ENCODE results near the gene SMIM44.

DNA sequence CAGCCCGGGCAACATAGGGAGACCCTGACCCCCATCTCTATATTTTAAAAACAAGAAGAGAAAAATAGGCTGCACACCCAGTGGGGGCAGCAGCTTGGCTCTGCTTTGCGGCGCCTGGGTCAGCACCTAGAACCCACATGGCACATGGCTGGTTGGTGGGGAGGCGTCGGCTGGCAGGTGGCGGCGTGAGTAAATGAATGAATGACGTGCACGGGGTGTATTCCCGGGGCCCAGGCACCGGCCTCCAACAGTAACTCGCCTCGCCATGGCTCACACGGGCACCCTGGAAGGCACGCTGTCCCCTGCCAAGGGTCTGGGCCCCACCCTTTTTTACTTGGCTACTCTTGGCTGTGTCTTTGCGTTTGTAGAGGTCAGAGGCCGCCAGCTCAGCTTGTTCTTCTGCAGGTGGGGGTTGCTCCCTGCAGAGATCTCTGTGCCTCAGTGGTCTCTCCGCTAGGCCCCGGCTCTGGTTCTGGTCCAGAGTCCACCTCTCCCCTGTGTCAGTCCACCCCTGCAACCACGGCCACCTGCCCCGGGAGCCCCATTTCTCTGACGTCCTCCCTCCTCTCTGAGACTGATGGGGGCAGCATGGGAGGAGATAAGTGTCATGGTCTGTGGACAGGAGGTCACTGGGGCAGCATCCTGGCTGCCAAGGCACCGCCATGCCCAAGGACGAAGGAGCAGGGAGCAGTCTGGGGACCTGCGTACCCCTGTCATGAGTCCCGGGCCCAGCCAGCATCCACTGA, 28.4 kb upstream of the SMIM44 start:
- TF ChIP-seq, protein P1, sequence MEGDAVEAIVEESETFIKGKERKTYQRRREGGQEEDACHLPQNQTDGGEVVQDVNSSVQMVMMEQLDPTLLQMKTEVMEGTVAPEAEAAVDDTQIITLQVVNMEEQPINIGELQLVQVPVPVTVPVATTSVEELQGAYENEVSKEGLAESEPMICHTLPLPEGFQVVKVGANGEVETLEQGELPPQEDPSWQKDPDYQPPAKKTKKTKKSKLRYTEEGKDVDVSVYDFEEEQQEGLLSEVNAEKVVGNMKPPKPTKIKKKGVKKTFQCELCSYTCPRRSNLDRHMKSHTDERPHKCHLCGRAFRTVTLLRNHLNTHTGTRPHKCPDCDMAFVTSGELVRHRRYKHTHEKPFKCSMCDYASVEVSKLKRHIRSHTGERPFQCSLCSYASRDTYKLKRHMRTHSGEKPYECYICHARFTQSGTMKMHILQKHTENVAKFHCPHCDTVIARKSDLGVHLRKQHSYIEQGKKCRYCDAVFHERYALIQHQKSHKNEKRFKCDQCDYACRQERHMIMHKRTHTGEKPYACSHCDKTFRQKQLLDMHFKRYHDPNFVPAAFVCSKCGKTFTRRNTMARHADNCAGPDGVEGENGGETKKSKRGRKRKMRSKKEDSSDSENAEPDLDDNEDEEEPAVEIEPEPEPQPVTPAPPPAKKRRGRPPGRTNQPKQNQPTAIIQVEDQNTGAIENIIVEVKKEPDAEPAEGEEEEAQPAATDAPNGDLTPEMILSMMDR (IDR thresholded peaks at IDR 0.05): no peak
- no peak for TF ChIP-seq POLR2A (IDR thresholded peaks at IDR 0.05)

Measured in Peyer's patch (tissue), 4 donors.